T follicular helper cell (primary cell): ENCODE data around the gene SRP9.
"Not testable (repeated sequence)": the region's sequence is repeated elsewhere in the genome, so short reads cannot be mapped to it uniquely, and the experiment has no call there.

Experiments
- DNase-seq: peaks from one replicate; pipeline ENCODE4 v3.0.0-alpha.2; 2020; ENCODE audit warnings: low read depth

Gene SRP9

GRCh38 chr1:225774281-225775147 lies 3.1 kb upstream of the SRP9 start:
- DNase-seq: no peak

GRCh38 chr1:225776294-225776693 lies 1.3 kb upstream of the SRP9 start:
- DNase-seq: no peak

- no peak for DNase-seq
These were observed 506 bp upstream of the SRP9 start for GRCh38 chr1:225777058-225777582.

- DNase-seq: no peak
These were observed 677 bp downstream of the SRP9 start for GRCh38 chr1:225778337-225778669.

- DNase-seq: not testable (repeated sequence)
These were observed 1.5 kb downstream of the SRP9 start for GRCh38 chr1:225779165-225779564.

- DNase-seq: no peak
These were observed 2.5 kb downstream of the SRP9 start for GRCh38 chr1:225780134-225780533.

GRCh38 chr1:225780630-225781029 lies 3.0 kb downstream of the SRP9 start:
- no peak for DNase-seq

- DNase-seq: not testable (repeated sequence)
These were observed 11.5 kb downstream of the SRP9 start for GRCh38 chr1:225789142-225789541.

GRCh38 chr1:225794954-225795353 lies 17.3 kb downstream of the SRP9 start:
- DNase-seq: no peak

- not testable (repeated sequence) for DNase-seq
These were observed 18.5 kb downstream of the SRP9 start for GRCh38 chr1:225796097-225796496.

- DNase-seq: not testable (repeated sequence)
These were observed 23.5 kb downstream of the SRP9 start for GRCh38 chr1:225801146-225801545.

- DNase-seq: no peak
These were observed 28.6 kb downstream of the SRP9 start for GRCh38 chr1:225806249-225806648.

- not testable (repeated sequence) for DNase-seq
These were observed 29.1 kb downstream of the SRP9 start for GRCh38 chr1:225806736-225807135.

GRCh38 chr1:225808136-225808535 lies 30.5 kb downstream of the SRP9 start:
- no peak for DNase-seq

- DNase-seq: peak; percentile 32
These were observed 32.4 kb downstream of the SRP9 start, which contains the start of gene EPHX1 for GRCh38 chr1:225809842-225810578. Gene EPHX1 (plus strand): TSS chr1:225810124. CDS start chr1:225828730, 18,606 bp downstream.

- DNase-seq: not testable (repeated sequence)
These were observed 33.2 kb downstream of the SRP9 start for GRCh38 chr1:225810579-225811538.

GRCh38 chr1:225811622-225812487 lies 34.2 kb downstream of the SRP9 start:
- DNase-seq: no peak

GRCh38 chr1:225812488-225813213 lies 35.0 kb downstream of the SRP9 start:
- DNase-seq: no peak

GRCh38 chr1:225813214-225813964 lies 35.8 kb downstream of the SRP9 start:
- DNase-seq: no peak
